HG03460 (cell line): Measurements from ENCODE around the gene SYNPO2.
"Not testable (repeated sequence)": the region's sequence is repeated elsewhere in the genome, so short reads cannot be mapped to it uniquely, and the experiment has no call there.

Experiments
- ATAC-seq: cut with Tn5 transposase; IDR thresholded peaks from one replicate; pipeline ENCODE4 v1.9.1; 2021; ENCODE audit not compliant: unreplicated experiment

SYNPO2 gene

DNA sequence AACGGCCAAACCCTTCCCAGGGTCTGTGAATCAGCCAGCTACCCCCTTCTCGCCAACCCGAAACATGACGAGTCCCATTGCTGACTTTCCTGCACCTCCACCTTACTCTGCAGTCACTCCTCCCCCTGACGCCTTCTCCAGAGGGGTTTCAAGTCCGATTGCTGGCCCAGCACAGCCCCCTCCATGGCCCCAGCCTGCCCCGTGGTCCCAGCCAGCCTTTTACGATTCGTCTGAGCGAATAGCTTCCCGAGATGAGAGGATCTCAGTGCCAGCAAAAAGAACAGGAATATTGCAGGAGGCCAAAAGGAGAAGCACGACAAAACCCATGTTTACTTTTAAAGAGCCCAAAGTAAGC, 141.9 kb downstream of the SYNPO2 start:
- no peak for ATAC-seq

DNA sequence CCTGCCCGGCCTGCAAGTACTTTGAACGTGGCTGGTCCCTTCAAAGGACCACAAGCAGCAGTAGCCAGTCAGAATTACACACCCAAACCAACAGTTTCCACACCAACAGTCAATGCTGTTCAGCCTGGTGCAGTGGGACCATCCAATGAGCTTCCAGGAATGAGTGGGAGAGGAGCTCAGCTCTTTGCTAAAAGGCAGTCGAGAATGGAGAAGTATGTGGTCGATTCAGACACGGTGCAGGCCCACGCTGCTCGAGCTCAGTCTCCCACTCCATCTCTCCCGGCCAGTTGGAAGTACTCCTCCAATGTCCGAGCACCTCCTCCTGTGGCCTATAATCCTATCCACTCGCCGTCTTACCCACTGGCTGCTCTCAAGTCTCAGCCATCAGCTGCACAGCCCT, 142.6 kb downstream of the SYNPO2 start:
- no peak for ATAC-seq

GRCh38 chr4:119032921-119033685, 144.4 kb downstream of the SYNPO2 start:
- ATAC-seq: no peak

DNA sequence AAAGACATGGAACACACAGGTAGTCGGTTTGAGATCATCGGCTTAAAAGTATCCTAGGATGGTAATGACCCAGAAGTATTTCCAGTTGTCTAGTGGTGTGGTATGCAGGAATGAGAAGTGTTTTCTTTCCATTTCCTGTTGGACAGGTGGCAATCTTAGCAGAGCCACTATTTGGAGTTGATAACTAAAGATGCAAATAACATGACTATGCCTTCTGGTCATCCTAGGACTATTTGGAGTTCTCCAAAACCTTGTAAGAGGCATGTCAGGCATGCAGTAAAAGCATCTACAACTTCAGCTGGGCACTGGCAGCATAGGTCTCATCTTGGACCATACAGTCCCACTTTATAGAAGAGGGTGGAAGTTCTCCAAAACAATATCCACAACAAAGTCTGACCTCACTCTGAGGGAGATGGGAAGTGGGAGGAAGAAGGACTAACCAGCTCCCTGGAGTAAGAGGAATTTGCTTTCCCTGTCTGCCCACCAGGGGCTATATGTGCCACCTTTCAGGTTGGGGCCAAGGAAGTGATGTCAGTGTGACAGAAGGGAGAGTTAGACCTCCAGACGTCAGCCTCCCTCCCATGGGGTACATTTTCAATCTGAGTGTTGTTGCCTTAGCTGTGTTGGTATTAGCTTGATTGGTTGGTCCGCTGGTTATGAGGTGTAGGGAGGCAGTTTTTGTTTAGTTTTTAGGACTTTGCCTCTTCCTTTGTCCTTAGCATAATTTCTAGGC, 145.8 kb downstream of the SYNPO2 start:
- ATAC-seq: no peak

DNA sequence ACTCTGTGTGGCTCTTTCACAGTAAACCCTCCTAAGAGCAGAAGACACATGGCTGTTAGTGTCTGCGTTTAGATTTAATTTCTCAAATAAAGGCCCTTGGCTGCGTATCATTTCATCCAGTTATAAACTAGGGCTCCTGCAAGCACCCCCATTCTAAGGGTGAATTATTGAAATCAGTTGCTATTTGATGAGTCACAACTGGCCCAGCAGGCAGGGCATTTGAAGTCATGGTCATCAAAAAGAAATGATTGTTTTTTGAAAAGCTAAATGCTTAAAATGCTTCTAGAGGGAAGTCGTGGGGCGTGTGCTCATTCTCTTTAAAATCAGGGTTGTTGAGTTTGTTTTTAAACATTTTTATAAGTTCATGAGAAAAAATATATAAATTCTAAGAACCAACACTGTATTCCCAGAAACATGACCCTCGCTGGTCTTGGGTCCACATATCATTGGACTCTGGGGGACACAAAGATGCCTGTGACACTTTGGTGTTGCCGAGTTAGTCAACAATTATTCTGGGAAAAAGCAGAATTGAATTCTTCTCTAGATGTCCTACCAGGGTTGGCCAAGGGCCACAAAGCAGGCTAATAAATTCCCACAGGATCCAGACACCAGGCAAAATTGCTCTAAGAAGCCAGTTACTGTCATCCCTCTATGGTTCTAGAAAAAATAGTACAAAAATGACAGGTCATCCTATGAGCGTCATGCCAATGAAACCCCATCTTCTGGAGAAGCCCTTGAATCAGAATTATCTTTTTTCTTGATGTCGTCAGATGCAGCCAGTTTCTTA, 147.5 kb downstream of the SYNPO2 start:
- ATAC-seq: no peak

GRCh38 chr4:119037709-119038108, 149.1 kb downstream of the SYNPO2 start:
- no peak for ATAC-seq

GRCh38 chr4:119038116-119038841, 149.6 kb downstream of the SYNPO2 start:
- no peak for ATAC-seq

- no peak for ATAC-seq
Measured at GRCh38 chr4:119039160-119039559, 150.5 kb downstream of the SYNPO2 start.

GRCh38 chr4:119039779-119040178, 151.1 kb downstream of the SYNPO2 start:
- ATAC-seq: no peak

GRCh38 chr4:119040261-119040660, 151.6 kb downstream of the SYNPO2 start:
- ATAC-seq: no peak

DNA sequence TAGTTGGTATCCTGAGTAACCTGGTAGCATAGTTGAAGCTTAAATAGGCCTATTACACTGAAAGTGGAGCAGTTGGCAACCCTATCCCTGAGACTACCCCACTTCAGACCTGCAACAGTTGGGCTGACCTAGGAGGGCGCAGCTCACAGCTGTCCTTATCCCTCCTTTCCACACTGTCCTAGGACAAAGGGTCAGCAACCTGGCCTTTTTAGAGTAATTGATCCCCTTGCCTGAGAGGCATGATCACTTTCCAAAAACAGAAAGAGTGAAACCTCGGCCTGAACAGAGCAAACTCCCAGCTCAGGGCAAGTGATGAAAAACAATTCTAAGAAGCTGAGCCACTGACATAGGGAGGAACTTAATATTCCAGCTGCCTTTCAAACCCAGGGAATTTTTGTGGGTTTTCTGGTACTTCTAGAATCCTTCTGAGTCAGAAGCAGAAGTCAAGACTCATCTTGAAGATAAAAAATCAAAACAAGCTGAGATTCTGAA, 152.1 kb downstream of the SYNPO2 start:
- no peak for ATAC-seq

DNA sequence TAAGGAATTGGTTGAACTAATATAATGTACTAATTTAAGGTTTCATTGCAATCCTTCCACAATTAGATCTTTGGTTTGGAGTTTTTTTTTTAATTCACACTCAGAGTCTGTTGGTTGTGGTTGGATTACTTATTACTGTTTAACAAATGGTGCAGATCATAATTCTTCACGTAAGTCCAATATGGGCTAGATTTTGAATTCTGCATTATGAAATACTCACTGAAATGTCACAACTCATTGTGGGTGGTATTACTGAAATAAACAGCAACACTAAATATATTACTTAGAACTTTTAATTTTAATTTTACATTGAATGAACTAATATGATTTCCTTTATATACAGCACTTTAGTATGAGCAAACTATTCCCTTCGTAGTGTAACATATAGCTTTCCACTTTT, 152.7 kb downstream of the SYNPO2 start:
- no peak for ATAC-seq

DNA sequence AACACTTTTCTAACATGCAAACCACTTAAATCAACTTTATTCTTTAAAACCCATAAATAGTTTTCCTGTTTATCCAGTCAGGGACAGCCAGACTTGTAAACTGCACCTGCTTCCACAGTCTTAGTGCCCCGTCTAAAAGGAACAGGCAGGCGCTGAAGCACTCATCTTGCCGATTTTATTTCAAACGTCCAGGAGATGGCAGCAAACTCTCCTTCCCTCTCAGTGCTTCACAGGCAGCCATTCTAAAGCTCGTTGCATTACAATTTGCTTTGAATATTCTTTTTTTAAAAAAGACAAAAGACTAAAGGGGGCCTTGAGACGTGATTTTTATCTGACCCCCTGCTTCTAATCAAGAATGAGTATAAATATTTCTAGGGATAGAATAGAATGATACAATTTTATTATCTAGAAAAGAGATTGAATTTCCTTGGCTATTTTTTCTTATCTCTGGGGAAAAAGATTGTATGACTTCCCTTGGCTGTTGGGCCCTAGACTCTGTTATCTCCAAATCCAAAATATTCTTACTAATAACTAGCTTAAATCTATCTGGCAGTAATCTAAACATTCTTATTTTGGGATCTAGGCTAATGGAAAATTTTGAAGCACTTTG, 153.4 kb downstream of the SYNPO2 start:
- ATAC-seq: peak; percentile 83

DNA sequence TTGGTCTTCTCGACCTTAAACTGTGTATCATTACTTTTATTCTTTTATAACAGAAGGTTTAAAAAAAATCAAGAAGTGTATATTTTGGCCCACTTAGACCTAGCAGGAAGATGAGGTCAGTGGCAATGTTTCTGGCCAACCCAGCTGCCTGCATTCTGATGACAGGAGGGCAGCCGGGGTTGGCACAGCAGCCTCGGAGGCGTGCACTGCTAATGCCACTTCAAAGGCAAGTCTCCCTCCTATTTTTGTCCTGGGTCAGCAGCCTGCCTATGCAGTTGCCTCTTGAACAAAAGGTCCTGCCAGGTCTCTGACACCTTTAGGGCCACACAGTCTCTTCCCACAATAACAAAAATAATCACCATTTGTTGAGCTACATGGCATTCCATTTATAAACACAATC, 157.6 kb downstream of the SYNPO2 start:
- ATAC-seq: no peak

DNA sequence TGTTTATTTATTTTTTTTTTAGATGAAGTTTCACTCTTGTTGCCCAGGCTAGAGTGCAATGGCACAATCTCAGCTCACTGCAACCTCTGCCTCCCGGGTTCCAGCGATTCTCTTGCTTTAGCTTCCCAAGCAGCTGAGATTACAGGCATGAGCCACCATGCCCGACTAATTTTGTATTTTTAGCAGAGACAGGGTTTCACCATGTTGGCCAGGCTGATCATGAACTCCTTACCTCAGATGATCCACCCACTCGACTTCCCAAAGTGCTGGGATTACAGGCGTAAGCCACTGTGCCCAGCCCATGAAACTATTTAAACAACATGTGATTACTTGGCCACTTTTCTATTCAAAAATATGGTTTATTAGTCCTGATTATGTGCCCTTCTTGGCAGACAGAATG, 158.4 kb downstream of the SYNPO2 start:
- ATAC-seq: not testable (repeated sequence)

DNA sequence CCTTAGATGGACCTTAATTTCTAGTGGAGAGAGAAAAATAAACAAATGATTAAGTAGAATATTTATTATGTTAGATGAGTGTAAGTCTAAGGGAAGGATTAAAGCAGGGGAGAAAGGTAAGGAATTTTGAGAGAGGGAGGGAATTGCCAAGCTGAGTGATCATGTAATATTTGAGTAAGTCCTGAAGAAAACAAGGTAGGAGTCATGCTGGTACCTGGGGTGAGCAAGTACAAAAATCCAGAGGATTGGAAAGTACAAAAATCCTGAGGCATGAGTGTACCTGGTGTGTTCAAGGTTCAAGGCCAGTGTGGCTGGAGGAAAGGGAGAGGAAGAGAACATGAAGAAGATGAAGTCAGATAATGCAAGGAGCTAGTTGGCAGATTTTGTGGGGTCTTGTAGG, 159.8 kb downstream of the SYNPO2 start:
- ATAC-seq: no peak

GRCh38 chr4:119049342-119049741, 160.7 kb downstream of the SYNPO2 start:
- ATAC-seq: no peak

DNA sequence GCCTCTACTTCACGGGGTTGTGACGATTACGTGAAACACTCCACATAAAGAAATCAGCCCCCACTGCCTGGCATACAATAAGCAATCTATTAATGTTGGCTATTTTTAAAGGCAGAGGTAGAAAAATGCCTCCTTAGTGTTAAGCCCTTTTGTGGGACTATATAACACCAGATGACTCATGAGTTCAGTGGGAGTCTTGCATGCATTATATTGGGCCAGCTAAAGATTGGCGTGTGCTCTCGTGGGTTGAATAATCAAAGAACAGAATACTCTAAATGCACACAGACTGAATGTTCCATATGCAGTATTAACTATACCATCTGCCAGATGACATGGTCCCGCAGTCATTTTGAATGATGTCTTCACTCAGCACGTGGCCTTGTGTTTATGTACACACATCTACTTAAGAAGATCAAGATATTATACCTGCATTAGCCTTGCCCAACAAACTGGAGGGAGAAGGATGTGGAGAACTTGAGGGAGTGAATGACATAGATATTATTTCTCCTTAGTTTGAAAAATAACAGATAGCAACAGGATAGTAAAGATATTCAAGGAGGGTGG, 162.0 kb downstream of the SYNPO2 start:
- no peak for ATAC-seq

- no peak for ATAC-seq
Measured at GRCh38 chr4:119053245-119053644, 164.6 kb downstream of the SYNPO2 start.

- ATAC-seq: no peak
Measured at GRCh38 chr4:119053997-119054396, 165.3 kb downstream of the SYNPO2 start.
